HUES48 (cell line): ENCODE measurements around the gene MRPS7.
A peak's percentile ranks its signal among the peaks of the same experiment; 100 is the strongest.

Experiments used
- H3K27ac ChIP-seq: one replicate; pipeline ENCODE4 v1.7.0; 2013; ENCODE audit warnings: low read depth, low read length, inconsistent platforms
- H3K27me3 ChIP-seq: 2 replicates; pipeline ENCODE4 v1.6.1; 2013; ENCODE audit warnings: mild to moderate bottlenecking, low read length; ENCODE audit not compliant: control insufficient read depth, insufficient read depth
- H3K36me3 ChIP-seq: 2 replicates; pipeline ENCODE4 v1.6.1; 2013; ENCODE audit warnings: low read length; ENCODE audit not compliant: control insufficient read depth, insufficient read depth
- H3K4me1 ChIP-seq: 2 replicates; pipeline ENCODE4 v1.6.1; 2013; ENCODE audit warnings: mild to moderate bottlenecking, low read length; ENCODE audit not compliant: control insufficient read depth, insufficient read depth
- H3K4me3 ChIP-seq: 2 replicates; pipeline ENCODE4 v1.5.1; 2013; ENCODE audit warnings: mild to moderate bottlenecking, low read depth, low read length
- H3K9ac ChIP-seq: 2 replicates; pipeline ENCODE4 v1.6.1; 2013; ENCODE audit warnings: mild to moderate bottlenecking, low read depth, low read length, moderate library complexity
- H3K9me3 ChIP-seq: 2 replicates; pipeline ENCODE4 v1.6.1; 2013; ENCODE audit warnings: low read length; ENCODE audit not compliant: control insufficient read depth, insufficient read depth

Gene MRPS7

DNA sequence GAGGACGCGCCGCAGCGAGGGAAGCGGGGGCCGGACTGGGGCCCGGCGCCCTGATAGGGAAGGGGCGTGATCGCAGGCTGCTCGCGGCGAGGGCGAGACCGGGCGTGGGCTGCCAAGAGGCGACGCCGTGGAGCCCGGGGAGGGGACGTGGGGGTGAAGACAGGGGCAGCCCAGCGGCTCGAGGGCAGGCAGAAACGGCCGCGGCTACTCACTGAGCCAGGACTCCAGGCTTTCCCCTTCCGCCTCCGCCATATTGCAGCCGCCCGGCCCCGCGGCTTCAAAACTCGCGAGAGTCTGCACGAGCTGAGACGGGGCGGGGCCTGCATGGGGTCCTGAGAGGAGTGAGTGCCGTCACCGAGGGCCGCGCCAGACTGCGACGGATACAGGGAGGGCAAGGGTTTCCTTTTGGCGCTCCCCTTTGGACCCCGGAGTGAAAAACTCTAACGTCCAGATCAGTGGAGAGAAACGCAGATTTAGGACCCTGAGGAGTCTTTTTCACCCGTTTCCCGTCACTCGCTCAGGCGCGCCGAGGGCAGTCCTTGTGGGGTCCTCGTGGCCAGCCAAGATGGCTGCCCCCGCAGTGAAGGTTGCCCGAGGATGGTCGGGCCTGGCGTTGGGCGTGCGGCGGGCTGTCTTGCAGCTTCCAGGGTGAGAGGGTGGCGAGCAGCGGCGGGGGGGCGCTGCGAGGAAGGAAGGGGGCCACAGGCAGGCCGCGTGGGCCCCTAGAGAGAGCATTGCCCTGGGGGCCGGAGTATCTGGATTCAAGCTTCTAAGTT, at the start of gene MRPS7, which contains the start of gene GGA3:
Gene MRPS7, plus strand, starts transcription at position 544 of the 776 bp plus-strand sequence. Its CDS starts 22 bp downstream, at position 566.
Gene GGA3, minus strand, starts transcription at position 271 of the 776 bp plus-strand sequence. Its CDS starts 19 bp downstream, at position 252.
- Histone ChIP-seq H3K27ac (peak within 1 kb of the TSS; percentile 97), H3K4me1 (peaks cover 6% of the 10 kb centered on the region), H3K36me3 (peaks cover 34% of the 10 kb centered on the region), H3K9ac (peak within 1 kb of the TSS; percentile 99), H3K27me3 (no peaks in the 10 kb centered on the region), H3K9me3 (no peaks in the 10 kb centered on the region), H3K4me3 (peak within 1 kb of the TSS; percentile 100)

DNA sequence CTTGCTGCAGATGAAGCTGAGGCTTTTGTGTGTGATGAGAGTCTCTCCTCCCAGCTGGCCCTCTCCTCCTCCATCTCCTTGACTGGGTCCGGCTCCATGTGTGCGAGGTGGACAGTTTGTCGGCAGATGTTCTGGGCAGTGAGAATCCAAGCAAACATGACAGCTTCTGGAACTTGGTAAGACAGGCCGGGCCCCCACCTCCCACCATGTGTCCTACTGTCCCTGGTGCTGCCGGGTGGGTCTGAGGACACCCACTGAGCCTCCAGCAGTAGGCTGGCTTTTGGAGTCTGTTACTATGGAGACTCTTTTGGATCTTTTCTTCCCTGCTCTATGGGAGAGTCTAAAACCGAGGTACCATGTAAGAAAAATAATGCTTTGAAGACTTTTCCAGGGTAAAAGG, 43.5 kb upstream of the MRPS7 start:
- Histone ChIP-seq H3K36me3 (peaks cover 80% of the 10 kb centered on the region), H3K4me3 (no peak overlapping the region), H3K9ac (no peak overlapping the region), H3K4me1 (no peaks in the 10 kb centered on the region), H3K9me3 (no peaks in the 10 kb centered on the region), H3K27ac (no peak overlapping the region), H3K27me3 (no peaks in the 10 kb centered on the region)

DNA sequence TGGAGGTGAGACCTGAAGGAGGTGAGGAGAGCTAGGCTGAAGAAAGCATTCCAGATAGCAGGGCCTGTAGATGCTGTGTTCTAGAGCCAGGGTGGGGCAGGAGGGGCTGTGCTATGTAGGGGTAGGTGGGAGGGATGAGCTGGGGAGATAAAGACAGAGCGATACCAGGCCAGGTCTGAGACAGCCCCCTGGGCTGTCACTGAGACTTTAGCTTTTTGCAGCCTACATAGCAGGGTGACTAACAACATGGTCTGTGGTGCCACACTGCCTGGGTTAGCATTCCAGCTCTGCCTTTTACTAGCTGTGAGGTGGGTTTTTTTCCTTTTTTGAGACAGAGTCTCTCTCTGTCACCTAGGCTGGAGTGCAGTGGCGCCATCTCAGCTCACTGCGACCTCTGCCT, 41.9 kb upstream of the MRPS7 start:
- no peaks in the 10 kb centered on the region for H3K27me3 ChIP-seq
- H3K9me3 ChIP-seq, result no peaks in the 10 kb centered on the region
- no peak overlapping the region for H3K27ac ChIP-seq
- H3K4me1 ChIP-seq, result no peaks in the 10 kb centered on the region
- H3K4me3 ChIP-seq, result no peak overlapping the region
- no peak overlapping the region for H3K9ac ChIP-seq
- peaks cover 73% of the 10 kb centered on the region for H3K36me3 ChIP-seq

DNA sequence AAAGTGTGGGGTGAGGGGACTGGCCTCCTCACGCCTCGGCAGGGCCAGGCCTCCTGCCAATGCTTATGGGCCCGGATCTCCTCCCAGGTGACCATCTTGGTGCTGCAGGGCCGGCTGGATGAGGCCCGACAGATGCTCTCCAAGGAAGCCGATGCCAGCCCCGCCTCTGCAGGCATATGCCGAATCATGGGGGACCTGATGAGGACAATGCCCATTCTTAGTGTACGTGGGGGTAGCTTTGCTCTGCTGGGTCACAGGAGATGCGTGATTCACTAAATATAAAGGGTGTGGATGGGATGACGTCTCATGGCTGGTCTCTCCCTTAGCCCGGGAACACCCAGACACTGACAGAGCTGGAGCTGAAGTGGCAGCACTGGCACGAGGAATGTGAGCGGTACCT, 36.7 kb upstream of the MRPS7 start:
- no peaks in the 10 kb centered on the region for H3K9me3 ChIP-seq
- no peak overlapping the region for H3K9ac ChIP-seq
- H3K27ac ChIP-seq, result no peak overlapping the region
- peaks cover 71% of the 10 kb centered on the region for H3K36me3 ChIP-seq
- no peak overlapping the region for H3K4me3 ChIP-seq
- H3K27me3 ChIP-seq, result no peaks in the 10 kb centered on the region
- H3K4me1 ChIP-seq, result no peaks in the 10 kb centered on the region

DNA sequence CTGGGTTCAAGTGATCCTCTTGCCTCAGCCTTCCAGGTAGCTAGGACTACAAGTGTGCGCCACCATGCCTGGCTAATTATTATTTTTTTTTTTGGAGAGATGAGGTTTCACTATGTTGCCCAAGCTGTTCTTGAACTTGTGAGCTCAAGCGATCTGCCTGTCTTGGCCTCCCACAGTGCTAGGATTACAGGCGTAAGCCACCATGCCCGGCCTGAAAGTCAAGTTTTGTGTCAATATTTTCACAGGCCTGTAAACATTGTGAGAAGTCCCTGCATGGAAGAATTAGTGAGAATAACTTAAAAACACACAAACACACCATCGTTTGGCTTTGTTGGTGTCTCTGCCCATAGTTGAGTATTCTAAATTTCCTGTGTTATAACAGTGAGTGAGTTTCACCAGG, 34.0 kb upstream of the MRPS7 start:
- Histone ChIP-seq H3K9me3 (no peaks in the 10 kb centered on the region), H3K36me3 (peaks cover 84% of the 10 kb centered on the region), H3K4me3 (no peak overlapping the region), H3K27me3 (no peaks in the 10 kb centered on the region), H3K27ac (no peak overlapping the region), H3K9ac (no peak overlapping the region), H3K4me1 (no peaks in the 10 kb centered on the region)

DNA sequence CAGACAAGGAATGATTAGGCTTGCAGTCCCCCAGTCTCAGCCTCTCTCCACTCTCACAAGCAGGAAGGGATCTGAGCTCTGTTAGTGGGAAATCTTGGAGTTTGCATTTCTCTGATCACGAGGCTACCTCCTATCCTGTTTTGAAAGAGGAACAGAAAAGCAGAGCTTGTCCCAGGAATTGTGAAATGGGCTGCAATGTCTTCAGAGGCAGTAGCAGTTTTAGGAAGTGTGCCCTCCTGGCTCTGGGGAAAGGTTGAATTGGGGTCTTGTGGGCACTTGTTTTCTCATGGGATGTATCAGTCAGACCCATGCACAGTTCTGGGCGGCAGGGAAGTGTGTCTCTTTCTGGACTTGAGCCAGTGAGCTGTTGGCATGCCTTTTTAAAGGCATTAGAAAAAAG, 33.4 kb upstream of the MRPS7 start:
- H3K27ac ChIP-seq, result no peak overlapping the region
- no peaks in the 10 kb centered on the region for H3K9me3 ChIP-seq
- peaks cover 86% of the 10 kb centered on the region for H3K36me3 ChIP-seq
- no peak overlapping the region for H3K4me3 ChIP-seq
- H3K4me1 ChIP-seq, result no peaks in the 10 kb centered on the region
- H3K9ac ChIP-seq, result no peak overlapping the region
- H3K27me3 ChIP-seq, result no peaks in the 10 kb centered on the region

DNA sequence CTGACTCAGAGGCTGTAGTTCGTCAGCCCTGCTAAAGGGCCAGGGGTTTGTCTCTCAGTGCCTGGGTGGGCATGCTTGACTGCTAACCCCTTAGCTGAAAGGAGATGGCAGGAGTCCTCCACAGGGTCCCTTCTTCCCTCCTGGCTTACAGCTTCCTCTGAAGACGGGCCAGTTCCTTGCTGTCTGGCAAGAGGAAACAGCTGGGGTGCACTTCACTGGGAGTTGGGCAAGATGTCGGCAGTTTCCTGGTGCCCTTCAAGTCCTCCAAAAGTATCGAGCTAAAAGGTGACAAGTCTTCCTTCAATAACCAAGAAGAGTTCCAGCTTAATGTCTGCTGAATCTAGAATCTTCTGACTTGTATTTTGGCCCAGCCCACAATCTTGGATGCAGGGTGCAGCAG, 32.8 kb upstream of the MRPS7 start:
- no peaks in the 10 kb centered on the region for H3K9me3 ChIP-seq
- H3K4me1 ChIP-seq, result no peaks in the 10 kb centered on the region
- H3K9ac ChIP-seq, result no peak overlapping the region
- H3K36me3 ChIP-seq, result peaks cover 85% of the 10 kb centered on the region
- H3K4me3 ChIP-seq, result no peak overlapping the region
- H3K27me3 ChIP-seq, result no peaks in the 10 kb centered on the region
- no peak overlapping the region for H3K27ac ChIP-seq

DNA sequence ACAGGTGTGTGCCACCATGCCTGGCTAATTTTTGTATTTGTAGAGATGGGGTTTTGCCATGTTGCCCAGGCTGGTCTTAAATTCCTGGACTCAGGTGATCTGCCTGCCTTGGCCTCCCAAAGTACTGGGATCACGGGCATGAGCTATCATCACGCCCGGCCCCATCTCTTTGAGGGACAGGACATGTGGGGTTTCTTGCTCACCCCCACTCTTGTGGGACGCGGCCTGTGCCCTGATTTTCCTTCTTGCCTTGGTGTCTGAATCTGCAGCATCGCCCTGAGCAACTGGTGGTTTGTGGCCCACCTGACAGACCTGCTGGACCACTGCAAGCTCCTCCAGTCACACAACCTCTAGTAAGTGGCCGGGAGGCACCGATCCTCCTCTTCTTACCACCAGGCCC, 30.6 kb upstream of the MRPS7 start:
- peaks cover 88% of the 10 kb centered on the region for H3K36me3 ChIP-seq

DNA sequence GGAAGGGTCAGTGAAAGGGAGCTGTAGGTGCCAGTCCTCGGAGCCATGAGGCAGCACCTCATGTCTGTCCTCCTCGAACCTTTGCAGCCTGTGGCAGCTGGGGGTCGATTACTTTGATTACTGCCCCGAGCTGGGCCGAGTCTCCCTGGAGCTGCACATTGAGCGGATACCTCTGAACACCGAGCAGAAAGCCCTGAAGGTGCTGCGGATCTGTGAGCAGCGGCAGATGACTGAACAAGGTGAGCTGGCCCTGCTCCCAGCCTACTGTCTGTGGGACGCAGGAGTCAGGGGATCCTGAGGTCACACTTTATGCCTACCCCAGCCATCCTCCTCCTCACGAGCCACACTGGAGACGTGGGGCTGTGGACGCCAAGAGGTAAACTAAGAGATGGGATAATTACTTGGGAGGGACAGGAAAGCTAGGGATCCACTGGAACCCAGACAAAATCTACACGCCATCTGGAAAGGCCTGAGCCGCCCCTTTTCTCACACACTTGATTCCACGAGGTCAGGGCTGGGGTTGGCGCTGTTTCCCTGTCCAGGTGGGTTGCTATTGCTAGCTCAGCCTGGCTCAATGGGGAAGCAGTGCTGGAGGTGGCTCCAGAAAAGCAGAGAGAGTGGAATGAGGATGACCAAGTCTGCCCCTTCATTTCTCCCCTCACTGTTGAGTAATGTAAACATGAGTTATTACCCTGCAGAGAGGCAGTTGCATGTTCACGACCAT, 29.8 kb upstream of the MRPS7 start:
- no peak overlapping the region for H3K9ac ChIP-seq
- no peaks in the 10 kb centered on the region for H3K4me1 ChIP-seq
- H3K36me3 ChIP-seq, result peaks cover 88% of the 10 kb centered on the region
- no peaks in the 10 kb centered on the region for H3K27me3 ChIP-seq
- H3K9me3 ChIP-seq, result no peaks in the 10 kb centered on the region
- no peak overlapping the region for H3K4me3 ChIP-seq
- no peak overlapping the region for H3K27ac ChIP-seq

More for the DNA sequence above, 30.6 kb upstream of the MRPS7 start:
- Histone ChIP-seq H3K27me3 (no peaks in the 10 kb centered on the region), H3K27ac (no peak overlapping the region), H3K4me3 (no peak overlapping the region), H3K4me1 (no peaks in the 10 kb centered on the region), H3K9ac (no peak overlapping the region), H3K9me3 (no peaks in the 10 kb centered on the region)

DNA sequence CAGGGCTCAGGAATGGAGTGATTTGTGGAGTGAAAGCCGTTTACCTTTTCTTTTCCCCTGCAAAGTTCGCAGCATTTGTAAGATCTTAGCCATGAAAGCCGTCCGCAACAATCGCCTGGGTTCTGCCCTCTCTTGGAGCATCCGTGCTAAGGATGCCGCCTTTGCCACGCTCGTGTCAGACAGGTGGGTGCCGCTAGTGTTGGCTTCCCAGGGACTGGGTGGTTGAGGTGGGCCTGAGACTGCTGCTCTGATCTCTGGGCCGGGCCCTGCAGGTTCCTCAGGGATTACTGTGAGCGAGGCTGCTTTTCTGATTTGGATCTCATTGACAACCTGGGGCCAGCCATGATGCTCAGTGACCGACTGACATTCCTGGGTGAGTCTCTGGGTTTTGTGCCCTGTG, 28.9 kb upstream of the MRPS7 start:
- no peaks in the 10 kb centered on the region for H3K4me1 ChIP-seq
- no peak overlapping the region for H3K9ac ChIP-seq
- no peak overlapping the region for H3K4me3 ChIP-seq
- H3K9me3 ChIP-seq, result no peaks in the 10 kb centered on the region
- no peaks in the 10 kb centered on the region for H3K27me3 ChIP-seq
- H3K27ac ChIP-seq, result no peak overlapping the region
- peaks cover 91% of the 10 kb centered on the region for H3K36me3 ChIP-seq
